K562 (cell line): ENCODE measurements around the gene TMEM14C. TPM values are rescaled to one million over a fixed set of nuclear protein-coding genes. Genes with fewer than 3 reads are reported as not detected.
A peak's percentile ranks its signal among the peaks of the same experiment; 100 is the strongest.

Source experiments
- CREM ChIP-seq: IDR thresholded peaks from 2 replicates; pipeline ENCODE4 v1.6.1; 2014; ENCODE audit warnings: antibody characterized with exemption, low read depth
- FOXA3 ChIP-seq, 2 experiments: fragments of 450-650 bp in 1 of 2; sonication (generic) in 1 of 2; formaldehyde crosslinking; IDR thresholded peaks in 1 of 2; conservative IDR thresholded peaks in 1 of 2; 2 replicates each; pipeline versions ENCODE4 v1.4.0 to v1.8.0; 2020 to 2022; ENCODE audit warnings: mild to moderate bottlenecking in 2 of 2, missing genetic modification reagents in 1 of 2
- HDAC1 ChIP-seq, 2 experiments: fragments of 450-650 bp; IDR thresholded peaks; 2 replicates each; pipeline ENCODE4 v1.6.1; 2016 to 2017; ENCODE audit warnings: inconsistent platforms in 1 of 2, mild to moderate bottlenecking in 1 of 2, moderate library complexity in 1 of 2
- KLF16 ChIP-seq: IDR thresholded peaks from 2 replicates; pipeline ENCODE4 v1.6.1; 2016; ENCODE audit warnings: antibody characterized with exemption
- NCOA2 ChIP-seq, 2 experiments: fragments of 450-650 bp; IDR thresholded peaks; 2 replicates each; pipeline ENCODE4 v1.6.1; 2018; ENCODE audit warnings: mild to moderate bottlenecking in 2 of 2, moderate library complexity in 1 of 2; ENCODE audit not compliant: partially characterized antibody in 2 of 2
- NELFE ChIP-seq: IDR thresholded peaks from 2 replicates; pipeline ENCODE4 v1.6.1; 2011; ENCODE audit warnings: mild to moderate bottlenecking; ENCODE audit not compliant: insufficient read depth, insufficient read length
- RBM25 ChIP-seq: fragments of 200-400 bp; formaldehyde crosslinking; IDR thresholded peaks from 2 replicates; pipeline ENCODE4 v1.6.1; 2018; ENCODE audit warnings: low read length, low read depth, moderate library complexity; ENCODE audit not compliant: severe bottlenecking
- RUNX1 ChIP-seq: sonication (generic); IDR thresholded peaks from 2 replicates; pipeline ENCODE4 v1.6.1; 2016; ENCODE audit warnings: antibody characterized with exemption, low read depth
- SMARCB1 ChIP-seq: IDR thresholded peaks from 2 replicates; pipeline ENCODE4 v1.6.1; 2011; ENCODE audit warnings: improper control_type of control experiment, low read depth; ENCODE audit not compliant: insufficient read length
- TARDBP ChIP-seq: fragments of 450-650 bp; IDR thresholded peaks from 2 replicates; pipeline ENCODE4 v1.6.1; 2016
- TBL1XR1 ChIP-seq, 2 experiments: IDR thresholded peaks; 2 replicates each; pipeline ENCODE4 v1.6.1; 2012; ENCODE audit warnings: improper control_type of control experiment in 2 of 2, low read length in 2 of 2, mild to moderate bottlenecking in 1 of 2
- ZBTB5 ChIP-seq: fragments of 450-650 bp; IDR thresholded peaks from 2 replicates; pipeline ENCODE4 v1.6.1; 2017; ENCODE audit warnings: antibody characterized with exemption
- ZNF316 ChIP-seq: fragments of 450-650 bp; IDR thresholded peaks from 2 replicates; pipeline ENCODE4 v1.6.1; 2016
- ZNF41 ChIP-seq: fragments of 250-450 bp; sonication (Bioruptor Pico); conservative IDR thresholded peaks from 2 replicates; pipeline ENCODE4 v1.4.0; 2020; ENCODE audit warnings: mild to moderate bottlenecking
- ZNF655 ChIP-seq: fragments of 250-450 bp; sonication (Bioruptor Pico); IDR thresholded peaks from 2 replicates; pipeline ENCODE4 v1.5.0; 2021
- polyA plus RNA-seq, 8 experiments: library from polyadenylated mRNA; depleted of rRNA in 4 of 8; stranded (reverse) in 5 of 8; unstranded in 3 of 8; fragments of >200 nt; fragmentation: Nextera tagmentation in 2 of 8; fragmentation: Illumina TruSeq in 1 of 8; extraction: Ambion mirVana in 2 of 8; extraction: Trizol in 1 of 8; gene quantifications; 2 replicates each; pipeline versions ENCODE4 v1.2.1 to v1.2.3, GENCODE V29; 2011 to 2014; ENCODE audit warnings: inconsistent platforms in 1 of 8, missing spikeins in 1 of 8
- total RNA-seq, 7 experiments: library from RNA; depleted of rRNA in 6 of 7; stranded (reverse); fragments of >200 nt in 6 of 7; fragmentation: Illumina TruSeq in 2 of 7; extraction: Trizol in 2 of 7; gene quantifications; 2 replicates each; pipeline versions ENCODE4 v1.2.1 to v1.2.3, GENCODE V29; 2011 to 2021; ENCODE audit warnings: low replicate concordance in 1 of 7
- TF ChIP-seq, protein P1 (sequence below): sonication (generic); formaldehyde crosslinking; IDR thresholded peaks from 2 replicates; pipeline ENCODE4 v1.8.0; 2022; ENCODE audit warnings: missing genetic modification reagents, mild to moderate bottlenecking, moderate library complexity, borderline replicate concordance
- TF ChIP-seq, protein P2 (sequence below): fragments of 450-650 bp; IDR thresholded peaks from 2 replicates; pipeline ENCODE4 v1.6.1; 2016; ENCODE audit warnings: low read depth, mild to moderate bottlenecking, moderate library complexity
- TF ChIP-seq, protein P3 (sequence below): fragments of 450-650 bp; formaldehyde crosslinking; IDR thresholded peaks from 2 replicates; pipeline ENCODE4 v1.4.0; 2022; ENCODE audit warnings: missing genetic modification characterization
- TF ChIP-seq, protein P4 (sequence below): sonication (generic); IDR thresholded peaks from 2 replicates; pipeline ENCODE4 v1.6.1; 2016

Gene TMEM14C
- total and polyA plus RNA-seq, 9 of the 15 experiments (the other 6 are each of a cell fraction or from before 2014, with no cell fraction given), result 151 to 496 (median 263) TPM

- TF ChIP-seq ZNF655 (CRISPR knock-in tag) (no peak), ZNF316 (0 out of 2 replicates have a peak, but pooled peaks have one; percentile 0), KLF16 (peak; percentile 85), NELFE (no peak), RBM25 (no peak), ZNF41 (CRISPR knock-in tag) (no peak), HDAC1 (IDR thresholded peaks at IDR 0.05) (peak; percentile 76 to 98; a peak in 3 of 4 replicates), SMARCB1 (no peak), FOXA3 (CRISPR knock-in tag; conservative IDR thresholded peaks at IDR 0.05 in 1 of 2, IDR thresholded peaks at IDR 0.05 in 1 of 2) (peak; percentile 91 to 94), NCOA2 (IDR thresholded peaks at IDR 0.05; ENCODE audit: partially characterized antibody in 2 of 2) (peak in 1 of 2 experiments; percentile 45), TARDBP (0 out of 2 replicates have a peak, but pooled peaks have one; percentile 68), CREM (no peak), RUNX1 (no peak), ZBTB5 (0 out of 2 replicates have a peak, but pooled peaks have one; percentile 14), TBL1XR1 (IDR thresholded peaks at IDR 0.05; ENCODE audit: low read length in 2 of 2) (peak; percentile 78 to 96)
- TF ChIP-seq, protein P1, sequence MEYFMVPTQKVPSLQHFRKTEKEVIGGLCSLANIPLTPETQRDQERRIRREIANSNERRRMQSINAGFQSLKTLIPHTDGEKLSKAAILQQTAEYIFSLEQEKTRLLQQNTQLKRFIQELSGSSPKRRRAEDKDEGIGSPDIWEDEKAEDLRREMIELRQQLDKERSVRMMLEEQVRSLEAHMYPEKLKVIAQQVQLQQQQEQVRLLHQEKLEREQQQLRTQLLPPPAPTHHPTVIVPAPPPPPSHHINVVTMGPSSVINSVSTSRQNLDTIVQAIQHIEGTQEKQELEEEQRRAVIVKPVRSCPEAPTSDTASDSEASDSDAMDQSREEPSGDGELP (CRISPR knock-in tag), result peak; percentile 43; the same call in 1 of the 2 replicates
- TF ChIP-seq, protein P2, sequence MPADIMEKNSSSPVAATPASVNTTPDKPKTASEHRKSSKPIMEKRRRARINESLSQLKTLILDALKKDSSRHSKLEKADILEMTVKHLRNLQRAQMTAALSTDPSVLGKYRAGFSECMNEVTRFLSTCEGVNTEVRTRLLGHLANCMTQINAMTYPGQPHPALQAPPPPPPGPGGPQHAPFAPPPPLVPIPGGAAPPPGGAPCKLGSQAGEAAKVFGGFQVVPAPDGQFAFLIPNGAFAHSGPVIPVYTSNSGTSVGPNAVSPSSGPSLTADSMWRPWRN, result peak; percentile 74
- TF ChIP-seq, protein P3, sequence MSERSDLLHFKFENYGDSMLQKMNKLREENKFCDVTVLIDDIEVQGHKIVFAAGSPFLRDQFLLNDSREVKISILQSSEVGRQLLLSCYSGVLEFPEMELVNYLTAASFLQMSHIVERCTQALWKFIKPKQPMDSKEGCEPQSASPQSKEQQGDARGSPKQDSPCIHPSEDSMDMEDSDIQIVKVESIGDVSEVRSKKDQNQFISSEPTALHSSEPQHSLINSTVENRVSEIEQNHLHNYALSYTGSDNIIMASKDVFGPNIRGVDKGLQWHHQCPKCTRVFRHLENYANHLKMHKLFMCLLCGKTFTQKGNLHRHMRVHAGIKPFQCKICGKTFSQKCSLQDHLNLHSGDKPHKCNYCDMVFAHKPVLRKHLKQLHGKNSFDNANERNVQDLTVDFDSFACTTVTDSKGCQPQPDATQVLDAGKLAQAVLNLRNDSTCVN, result no peak
- TF ChIP-seq, protein P4, sequence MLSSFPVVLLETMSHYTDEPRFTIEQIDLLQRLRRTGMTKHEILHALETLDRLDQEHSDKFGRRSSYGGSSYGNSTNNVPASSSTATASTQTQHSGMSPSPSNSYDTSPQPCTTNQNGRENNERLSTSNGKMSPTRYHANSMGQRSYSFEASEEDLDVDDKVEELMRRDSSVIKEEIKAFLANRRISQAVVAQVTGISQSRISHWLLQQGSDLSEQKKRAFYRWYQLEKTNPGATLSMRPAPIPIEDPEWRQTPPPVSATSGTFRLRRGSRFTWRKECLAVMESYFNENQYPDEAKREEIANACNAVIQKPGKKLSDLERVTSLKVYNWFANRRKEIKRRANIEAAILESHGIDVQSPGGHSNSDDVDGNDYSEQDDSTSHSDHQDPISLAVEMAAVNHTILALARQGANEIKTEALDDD, result 0 out of 2 replicates have a peak, but pooled peaks have one; percentile 16
These were observed 48.6 kb downstream of the TMEM14C start (continued) for GRCh38 chr6:10771371-10771894.
